NCI-H2029 treated with DMSO at 0.1 percent for 48 hours (cell line): ENCODE data around the gene UBE2G2.

Experiments used
- DNase-seq: peaks from one replicate; lab custom pipeline; 2025; lab: John Stamatoyannopoulos, UW

The UBE2G2 gene, protein sequence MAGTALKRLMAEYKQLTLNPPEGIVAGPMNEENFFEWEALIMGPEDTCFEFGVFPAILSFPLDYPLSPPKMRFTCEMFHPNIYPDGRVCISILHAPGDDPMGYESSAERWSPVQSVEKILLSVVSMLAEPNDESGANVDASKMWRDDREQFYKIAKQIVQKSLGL

DNA sequence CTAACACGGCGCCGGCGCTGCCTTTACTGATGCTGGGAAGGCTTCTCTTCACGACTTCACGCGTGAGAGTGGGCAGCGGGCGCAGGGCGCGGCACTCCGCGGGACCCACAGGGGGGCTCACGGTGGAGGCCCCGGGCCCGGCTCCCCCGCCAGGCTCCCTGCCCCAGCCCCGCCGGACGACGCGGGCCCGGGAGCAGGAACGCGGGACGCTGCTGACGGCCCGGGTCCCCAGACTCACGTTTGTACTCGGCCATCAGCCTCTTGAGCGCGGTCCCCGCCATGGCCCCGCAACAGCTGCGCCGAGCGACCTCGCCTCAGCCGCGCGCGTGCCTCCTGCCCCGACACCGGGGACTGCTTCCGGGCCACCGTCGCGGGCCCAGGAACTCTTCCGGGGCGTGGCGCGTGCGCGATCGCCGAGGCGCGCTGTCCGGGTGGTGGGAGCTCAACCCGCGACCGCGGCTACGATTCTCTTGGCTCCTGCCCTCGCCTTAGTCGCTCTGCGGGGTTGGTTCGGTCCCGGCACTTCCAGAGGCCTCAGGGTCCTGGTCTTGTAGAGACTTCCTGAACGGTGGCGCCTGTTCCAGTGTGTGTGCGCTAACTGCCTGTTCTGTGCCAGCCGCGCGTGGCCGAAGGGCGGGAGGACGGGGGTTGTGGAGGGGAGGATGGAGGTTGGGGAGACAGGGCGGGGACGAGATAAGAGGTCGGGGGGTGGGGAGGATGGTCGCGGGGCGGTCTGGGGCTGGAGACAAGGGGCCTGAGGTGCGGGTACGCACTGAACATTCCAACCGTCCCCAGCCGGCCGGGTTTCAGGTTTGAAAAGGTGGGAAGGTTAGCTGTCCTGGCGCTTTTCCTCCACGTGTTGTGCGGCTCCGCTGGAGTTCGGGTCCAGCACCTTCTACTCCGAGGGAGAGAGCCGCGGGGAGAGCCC lies at the start of gene UBE2G2:
TSS of gene UBE2G2 (minus strand) at position 353 of the 928 bp plus-strand sequence. CDS start at position 281, 72 bp downstream.
- peak; percentile 7 for DNase-seq

DNA sequence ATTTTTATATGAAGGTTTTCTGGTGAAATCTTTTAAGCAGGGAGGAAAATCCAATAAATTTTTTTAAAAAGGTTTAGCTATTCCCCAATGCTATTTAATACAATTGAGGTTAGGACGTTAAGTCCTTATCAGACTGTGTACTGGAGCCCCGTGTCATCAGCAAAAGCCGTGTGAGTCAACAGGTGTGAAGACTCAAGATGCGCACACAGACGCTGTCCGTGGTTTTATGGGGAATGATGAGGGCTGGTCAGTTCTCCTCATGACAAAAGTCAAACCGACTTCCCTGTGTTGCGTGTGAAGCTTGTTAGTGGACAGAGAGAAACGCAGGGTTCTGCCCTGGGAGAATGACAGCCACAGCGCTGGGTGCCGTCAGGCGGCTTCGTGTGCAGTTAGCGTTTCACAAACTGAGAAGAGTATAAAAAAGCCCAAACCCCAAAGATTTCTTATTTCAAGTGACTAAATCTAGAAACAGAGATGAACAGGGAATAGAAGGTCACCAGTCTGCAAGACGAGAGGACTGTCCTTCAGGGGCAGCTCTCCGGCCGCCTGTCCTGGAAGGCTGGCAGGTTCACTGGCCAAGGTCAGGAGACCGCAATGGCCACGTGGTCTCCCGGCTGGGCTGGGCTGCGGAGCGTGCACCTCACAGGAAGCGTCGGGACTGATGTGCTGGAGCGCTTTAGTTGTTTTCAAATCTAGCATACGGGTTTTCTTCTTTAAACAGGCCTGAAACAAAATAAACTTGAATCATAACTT lies 49.5 kb upstream of the UBE2G2 start:
- DNase-seq, result no peak

DNA sequence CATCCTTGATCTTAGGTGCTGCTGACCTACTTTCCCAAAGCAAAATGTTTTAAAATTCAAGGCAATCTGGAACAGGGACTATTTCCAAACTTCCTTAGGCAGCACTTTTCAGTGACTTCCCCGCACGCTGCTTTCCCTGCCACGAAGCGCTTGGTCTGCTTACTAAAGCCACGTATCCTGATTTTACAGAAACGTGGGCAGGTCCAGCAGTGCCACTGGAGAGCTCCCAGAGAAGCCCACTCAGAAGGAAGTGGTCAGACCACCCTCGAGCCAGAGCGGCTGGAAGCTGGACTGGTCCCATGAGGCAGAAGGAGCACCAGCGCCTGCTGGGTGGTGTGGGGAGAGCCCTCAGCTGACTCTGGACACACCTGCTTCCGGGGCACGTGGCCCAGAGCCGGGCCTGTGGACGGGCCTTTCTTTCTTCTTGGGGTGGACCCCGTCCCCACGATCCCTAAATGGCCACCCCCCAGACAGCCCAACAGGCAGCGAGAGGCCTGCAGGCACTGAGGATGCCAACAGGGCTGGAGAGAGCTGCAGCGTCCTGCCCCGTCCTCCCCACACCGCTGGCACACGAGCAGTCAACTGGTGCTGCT lies 48.7 kb upstream of the UBE2G2 start:
- no peak for DNase-seq

DNA sequence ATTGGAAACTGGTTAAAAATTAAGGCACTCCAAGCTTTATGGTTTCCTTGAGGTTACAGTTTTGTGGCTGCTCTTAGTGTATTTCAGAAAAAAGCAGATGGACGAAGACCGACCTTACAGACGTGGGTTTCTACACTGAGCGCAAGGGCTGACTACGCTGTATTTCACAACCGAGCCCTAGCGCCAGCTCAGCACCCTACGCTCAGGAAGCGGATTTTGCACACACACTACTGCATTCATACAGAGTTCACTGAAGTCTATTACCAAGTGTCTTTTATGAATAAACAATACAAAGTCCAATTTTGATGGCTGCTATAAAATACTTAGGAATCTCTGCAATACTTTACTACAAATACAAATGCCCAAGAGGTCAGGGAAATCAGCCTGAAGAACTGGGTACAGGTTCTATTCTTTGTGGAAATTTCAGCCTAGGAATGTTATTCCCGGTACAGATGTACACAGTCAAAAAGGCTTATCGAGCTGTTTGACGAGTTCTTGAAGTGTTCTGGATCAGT lies 48.1 kb upstream of the UBE2G2 start:
- no peak for DNase-seq

DNA sequence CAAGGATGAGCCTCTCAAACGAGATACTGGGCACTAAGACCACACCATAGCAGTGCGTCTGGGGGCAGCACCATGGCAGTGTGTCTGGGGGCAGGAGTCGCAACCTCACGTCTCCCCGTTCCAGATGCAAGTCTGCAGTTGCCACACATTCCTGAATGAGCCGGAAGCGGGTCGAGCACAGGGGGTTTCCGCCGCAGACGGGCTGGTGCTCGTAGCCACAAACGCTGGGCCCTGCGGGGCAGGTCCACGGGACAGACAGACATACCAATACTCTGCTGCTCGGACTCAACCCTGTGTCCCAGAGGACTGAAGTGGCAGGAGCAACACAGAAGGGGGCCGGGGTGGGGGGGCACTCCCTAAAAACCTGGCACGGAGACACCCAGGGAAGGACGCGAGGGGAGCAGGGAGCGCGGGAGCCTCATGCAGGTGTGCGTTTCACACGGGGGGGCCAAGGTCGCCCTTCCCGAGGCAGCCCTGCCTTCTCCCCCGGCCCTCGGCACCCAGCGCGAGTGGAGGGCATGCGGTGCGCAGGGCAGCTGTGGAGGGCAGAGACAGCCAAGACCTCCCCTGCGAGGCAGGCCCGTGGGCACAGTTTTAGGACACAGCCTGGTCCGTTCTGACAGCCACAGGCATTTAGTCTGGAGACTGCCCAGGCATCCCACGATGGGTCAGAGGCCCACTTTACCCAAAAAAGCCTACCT lies 47.4 kb upstream of the UBE2G2 start:
- no peak for DNase-seq

DNA sequence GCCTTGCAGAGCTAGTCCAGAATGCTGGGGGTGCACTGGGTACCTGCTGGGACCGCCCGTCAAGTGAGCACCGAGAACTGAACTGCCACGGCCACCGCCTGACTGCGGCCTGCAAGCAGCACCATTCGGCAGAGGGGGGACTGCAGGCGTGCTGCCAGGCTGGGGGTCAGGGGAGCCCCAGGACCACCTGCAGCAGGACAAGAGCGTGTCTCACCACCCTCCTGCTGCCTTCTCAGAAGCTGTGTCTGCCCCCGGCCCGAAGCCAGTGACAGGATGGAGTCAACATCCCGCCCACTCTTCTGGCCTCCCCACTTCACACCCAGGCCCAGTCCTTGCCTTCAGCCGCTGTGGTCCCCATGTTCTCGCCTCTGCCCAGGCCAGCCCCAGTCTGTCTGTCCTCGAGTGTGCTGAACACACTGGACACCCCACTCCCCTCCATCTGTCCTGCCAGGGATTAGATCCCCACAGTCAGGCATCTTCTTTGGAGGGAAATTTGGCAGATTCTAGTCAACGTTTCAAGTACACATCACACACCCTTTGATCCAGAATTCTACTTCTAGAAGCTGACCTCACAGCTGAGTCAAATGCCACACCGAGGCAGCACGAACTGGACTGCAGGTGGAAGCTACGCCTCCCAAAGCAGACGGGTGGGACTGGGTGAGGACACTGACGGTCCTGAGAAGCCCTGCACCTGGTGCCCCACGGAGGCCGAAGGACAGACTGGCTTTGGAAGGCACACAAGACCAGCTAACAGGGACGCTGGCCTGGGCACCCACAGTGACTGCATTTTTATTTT lies 45.8 kb upstream of the UBE2G2 start:
- DNase-seq, result no peak

DNA sequence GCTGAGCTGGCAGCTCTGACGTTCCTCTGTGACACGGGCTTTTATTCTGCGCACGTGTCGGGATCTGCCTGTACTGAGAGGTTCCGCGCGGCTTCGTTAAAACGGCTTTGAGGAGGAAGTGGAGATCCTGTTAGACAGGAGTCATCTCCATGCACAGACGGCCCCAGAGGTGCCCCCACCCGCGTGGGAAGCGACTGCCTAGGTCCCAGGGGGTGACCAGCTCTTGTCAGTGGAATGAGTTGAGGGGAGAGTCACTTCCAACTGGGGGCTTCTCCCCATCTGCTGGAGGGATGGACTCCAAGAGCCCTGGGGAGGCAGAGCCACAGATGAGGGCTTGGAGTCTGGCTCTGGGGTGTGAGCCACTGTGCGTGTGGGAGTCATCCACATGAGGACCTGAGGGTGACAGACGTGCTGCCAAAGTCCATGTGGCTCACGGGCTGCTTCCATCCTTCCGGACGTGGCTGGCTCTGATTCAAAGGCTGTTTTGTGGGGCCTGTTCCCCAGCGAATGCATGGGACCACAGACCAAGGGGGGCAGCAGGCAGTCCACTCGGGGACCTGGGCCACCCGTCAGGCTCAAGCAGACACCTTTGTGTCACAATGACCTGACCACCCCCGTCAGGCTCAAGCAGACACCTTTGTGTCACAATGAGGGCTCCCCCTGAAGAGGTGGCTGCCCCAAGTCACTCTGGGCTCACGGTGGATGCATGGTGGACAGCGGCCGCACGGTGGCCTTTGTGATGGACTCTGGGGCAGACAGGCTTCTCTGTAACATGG lies 45.1 kb upstream of the UBE2G2 start:
- DNase-seq, result no peak

DNA sequence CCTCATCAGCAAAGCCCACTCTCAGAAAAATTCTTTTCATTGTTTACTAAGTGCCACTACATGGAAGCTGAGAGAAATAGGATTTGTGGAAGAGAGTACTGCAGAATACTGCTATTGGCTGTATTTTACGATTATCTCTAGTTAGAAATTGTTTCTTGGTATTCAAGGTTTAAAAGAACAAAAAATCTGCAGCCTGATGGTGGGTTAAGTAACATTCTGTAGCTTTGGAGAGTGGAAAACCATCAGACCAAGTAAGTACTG lies 44.5 kb upstream of the UBE2G2 start:
- no peak for DNase-seq

DNA sequence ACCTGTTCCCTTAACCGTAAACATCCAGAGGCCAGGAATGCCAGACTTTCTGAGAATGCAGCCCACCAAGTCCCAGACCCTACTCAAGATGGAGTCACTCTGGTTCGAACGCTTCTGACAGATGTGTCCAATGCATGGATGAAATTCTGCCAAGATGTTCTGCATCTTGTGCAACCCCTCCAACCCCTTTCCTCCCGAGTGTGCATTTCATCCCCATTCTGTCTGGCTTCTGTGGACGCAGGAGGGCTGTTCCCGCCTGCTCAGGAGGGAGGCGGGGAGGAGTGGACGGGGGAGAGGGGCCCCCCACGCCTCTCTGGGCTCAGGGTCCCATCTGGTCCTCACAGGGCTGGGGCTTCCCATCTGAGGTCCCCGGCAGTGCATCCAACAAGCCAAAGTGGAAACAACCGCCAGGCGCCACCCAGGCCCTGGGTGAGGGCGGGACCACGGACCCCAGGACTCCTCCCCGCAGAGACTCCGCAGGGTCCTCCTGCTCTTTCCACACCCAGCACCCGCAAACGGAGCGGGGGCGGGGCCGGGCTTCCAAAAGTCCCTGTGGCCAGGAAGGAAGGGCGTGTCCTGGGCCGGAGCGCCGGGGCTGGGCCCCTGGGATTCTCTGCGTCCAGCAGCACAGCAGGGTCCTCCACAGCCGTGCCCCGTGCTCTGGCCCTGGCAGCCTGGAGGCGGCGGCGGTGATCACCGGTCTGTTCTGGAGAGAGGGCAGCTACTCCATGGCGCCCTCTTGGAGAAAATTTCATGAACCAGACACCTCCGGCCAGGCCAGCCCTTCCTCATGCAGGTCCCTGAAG lies 44.0 kb upstream of the UBE2G2 start:
- DNase-seq, result no peak

DNA sequence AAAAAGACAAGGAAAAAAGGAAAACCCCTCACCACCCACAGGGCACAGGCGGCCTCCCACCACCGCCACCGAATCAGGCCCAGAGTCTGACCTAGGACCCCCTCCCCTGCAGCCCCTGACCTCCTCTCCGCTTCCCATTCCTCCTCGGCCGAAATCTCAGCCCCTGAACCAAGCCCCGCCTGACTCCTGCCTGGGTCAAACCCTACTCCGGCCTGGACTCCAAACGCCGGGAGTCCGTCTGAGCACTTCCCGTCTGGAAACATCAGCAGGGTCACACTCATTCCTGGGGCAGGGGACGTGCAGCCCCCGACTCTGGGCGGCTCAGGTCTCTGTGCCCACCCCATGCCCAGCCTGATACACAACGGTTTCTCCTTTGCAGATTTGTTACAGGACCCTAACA lies 42.6 kb upstream of the UBE2G2 start:
- no peak for DNase-seq

DNA sequence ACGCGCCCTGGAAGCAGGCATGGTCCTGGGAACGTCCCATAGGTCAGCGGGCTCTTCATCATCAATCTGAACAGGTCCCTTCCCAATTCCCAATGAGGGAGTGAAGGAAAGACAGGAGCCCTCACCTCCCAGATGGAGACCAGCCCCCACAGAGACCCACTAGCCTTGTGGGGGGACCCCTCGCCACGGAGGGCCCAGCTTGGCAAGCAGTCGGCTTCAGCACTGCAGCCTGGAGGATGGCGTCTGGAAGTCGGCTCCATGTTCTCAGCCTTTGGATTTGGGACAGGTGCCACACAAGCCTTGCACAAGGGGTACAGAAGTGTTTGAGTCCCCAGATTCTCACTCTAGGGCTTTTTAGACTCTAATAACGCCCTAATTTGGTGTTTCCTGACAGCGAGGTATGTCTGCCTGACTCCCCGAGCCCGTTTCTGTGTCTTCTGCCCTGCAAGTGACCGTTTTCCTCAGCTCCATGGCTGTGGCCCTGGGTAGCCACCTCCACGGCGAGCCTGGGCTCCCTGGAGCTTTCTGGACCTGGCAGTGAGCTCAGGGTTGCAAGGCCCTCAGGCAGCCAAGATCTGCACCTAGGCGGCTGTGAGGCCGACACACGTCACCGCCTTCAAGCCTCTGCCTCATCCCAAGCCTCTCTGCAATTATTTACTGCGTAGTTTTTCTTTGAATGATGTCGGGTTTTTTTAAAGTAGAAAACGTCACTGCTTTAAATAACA lies 41.3 kb upstream of the UBE2G2 start:
- no peak for DNase-seq

DNA sequence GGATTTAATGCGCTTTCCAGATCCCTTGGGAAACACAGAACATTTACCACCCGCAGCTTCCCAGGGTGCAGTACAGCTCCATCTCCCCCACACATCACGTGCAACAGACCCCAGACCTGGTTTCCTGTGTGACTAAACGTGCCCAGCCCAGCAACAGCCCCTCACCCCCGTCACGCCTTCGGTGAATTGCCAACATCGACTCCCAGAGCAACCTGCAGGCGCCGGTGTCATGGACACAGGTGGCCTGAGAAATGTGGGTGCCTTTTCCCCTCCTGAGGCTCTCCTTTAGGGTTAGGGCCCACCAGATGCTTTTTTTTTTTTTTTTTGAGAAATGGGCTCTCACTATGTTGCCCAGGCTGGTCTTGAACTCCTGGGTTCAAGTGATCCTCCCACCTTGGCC lies 40.5 kb upstream of the UBE2G2 start:
- no peak for DNase-seq

DNA sequence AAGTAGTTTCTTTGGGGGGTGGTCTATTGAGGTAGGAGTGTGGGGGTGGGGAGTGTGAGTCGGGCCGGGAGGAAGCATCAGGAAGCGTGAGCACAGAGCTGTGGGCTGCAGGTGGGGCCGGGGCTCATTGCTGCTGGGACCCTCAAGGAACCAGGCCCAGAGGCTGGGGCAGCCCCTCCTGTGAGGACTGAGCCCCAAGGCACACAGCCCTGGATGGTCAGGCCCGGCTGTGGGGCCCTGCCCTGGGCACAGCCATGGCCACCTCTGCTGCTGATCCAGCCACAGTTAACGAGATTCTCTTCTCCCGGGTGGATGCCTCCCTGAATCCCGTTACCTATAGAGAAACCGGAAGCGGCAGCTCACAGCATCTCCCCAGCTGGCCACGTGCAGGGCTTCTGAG lies 39.2 kb upstream of the UBE2G2 start:
- no peak for DNase-seq

DNA sequence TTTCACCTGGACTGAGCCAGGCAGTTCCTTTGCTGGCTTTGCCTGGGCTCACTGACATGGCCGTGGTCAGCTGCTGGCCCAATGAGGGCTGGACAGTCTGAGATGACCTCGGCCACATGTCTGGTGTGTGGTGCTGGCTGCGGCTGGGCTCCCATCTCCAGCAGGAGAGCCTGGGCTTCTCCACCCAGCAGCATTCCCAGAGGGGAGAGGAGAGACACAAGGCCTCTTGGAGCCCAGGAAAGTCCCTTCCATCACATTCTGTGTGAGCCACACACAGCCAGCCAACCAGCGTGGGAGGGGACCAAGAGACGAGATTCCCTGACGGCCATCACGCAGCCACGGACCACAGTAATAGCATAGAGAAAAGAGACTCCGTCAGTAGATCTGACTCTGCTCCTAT lies 37.3 kb upstream of the UBE2G2 start:
- no peak for DNase-seq

DNA sequence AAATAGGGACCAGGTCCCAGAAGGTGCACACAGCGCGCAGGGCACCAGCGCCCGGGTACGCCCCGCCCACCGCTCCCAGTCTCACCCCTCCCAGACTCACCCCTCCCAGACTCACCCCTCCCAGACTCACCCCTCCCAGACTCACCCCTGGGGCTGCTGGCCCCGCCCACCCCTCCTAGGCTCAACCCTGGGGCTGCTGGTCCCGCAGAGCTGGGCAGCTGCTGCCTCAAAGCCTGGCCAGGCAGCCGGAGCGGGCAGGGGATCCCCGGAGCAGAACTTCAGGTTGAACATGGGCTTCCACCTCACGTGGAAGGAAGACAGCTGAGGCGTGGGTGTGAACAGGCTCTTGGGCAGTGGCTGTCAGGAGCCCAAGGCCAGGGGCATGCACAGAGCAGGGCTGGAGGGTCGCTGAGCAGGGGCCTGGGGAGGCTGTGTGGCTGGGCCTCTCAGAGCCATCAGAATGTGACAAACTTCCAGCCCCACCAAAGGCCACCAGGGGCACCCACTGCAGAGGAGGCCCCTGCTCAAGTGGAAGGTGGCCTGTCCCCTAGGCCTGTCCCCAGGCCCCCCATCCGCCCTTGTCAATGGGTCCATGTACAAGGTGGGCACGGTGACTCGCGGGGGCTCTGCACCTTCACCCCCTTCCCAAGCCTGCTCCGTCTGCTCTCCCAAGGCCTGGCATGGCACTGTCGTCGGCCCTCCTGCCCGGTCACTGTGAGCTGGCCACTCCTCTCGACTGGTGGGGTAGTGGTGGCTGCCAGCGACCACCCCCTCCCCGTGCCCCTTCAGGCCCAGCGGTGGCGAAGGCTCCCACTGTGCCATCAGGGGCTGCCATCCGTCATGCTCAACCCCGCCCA lies 36.6 kb upstream of the UBE2G2 start:
- no peak for DNase-seq

DNA sequence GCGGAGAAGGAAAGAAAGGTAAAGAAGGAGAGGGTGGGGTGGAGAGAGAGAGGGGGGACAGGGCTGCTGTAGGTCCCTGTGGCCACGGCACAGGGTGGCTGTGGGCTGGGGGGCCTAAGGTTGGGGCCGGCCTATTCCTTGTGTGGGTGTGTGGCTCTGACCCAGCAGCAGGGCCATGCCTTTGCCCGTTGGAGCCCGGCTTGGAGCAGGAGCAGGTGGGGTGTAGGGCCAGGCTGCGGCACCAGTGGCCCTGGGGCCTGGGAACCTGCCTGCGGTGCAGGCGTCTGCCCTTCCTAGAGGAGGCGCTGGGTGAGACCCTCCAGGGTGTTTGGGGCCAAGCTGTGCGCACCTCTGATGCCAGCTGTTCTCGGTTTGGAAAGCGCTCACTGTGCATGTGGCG lies 35.9 kb upstream of the UBE2G2 start:
- no peak for DNase-seq

DNA sequence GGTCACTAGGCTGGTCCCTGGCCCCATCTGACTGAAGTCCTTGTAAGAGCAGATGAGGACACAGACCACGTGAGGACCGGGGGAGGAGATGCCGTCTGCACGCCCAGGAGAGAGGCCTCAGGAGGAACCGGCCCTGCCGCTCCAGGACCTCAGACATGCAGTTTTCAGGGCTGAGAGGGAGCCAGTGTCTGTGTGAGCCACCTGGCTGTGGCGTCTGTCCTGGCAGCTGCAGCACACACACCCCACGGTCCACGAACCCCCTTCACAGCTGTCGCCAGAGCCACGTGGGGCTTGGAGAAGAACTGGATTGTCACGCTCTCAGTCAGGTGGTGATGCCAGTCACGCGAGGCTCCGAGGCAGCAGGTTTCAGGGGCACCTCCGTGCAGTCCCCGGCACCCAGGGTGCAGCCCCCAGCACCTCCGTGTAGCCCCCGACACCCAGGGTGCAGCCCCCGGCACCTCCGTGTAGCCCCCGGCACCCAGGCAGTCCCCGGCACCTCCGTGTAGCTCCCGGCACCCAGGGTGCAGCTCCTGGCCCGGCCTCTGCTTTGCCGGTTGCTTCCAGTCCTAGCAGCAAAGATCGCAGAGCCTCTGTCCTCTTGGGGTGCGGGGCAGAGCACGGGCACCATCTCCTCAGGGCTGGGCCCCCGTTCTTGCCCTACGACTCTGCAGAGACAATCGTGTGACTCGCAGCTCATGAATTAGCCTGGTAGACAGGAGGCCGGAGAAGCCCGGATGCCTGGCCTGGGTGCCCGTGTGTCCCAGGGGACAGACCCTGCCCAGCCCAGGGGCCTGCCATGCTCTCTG lies 35.2 kb upstream of the UBE2G2 start:
- no peak for DNase-seq
